HUES64 (cell line): ENCODE data around the gene PCID2. TPM values are rescaled to one million over a fixed set of nuclear protein-coding genes. Genes with fewer than 3 reads are reported as not detected.
A peak's percentile ranks its signal among the peaks of the same experiment; 100 is the strongest.
"Not testable (repeated sequence)": the region's sequence is repeated elsewhere in the genome, so short reads cannot be mapped to it uniquely, and the experiment has no call there.

Experiments
- H3K27ac ChIP-seq: 2 replicates; pipeline ENCODE4 v1.7.0; 2013; ENCODE audit warnings: low read depth, low read length, inconsistent platforms
- H3K27me3 ChIP-seq: 2 replicates; pipeline ENCODE4 v1.6.1; 2013; ENCODE audit warnings: mild to moderate bottlenecking, low read length; ENCODE audit not compliant: insufficient read depth
- H3K36me3 ChIP-seq: 2 replicates; pipeline ENCODE4 v1.6.1; 2013; ENCODE audit warnings: mild to moderate bottlenecking, low read length; ENCODE audit not compliant: insufficient read depth
- H3K4me1 ChIP-seq: 2 replicates; pipeline ENCODE4 v1.6.1; 2013; ENCODE audit warnings: mild to moderate bottlenecking, low read length, moderate library complexity; ENCODE audit not compliant: insufficient read depth
- H3K4me3 ChIP-seq: 2 replicates; pipeline ENCODE4 v1.5.1; 2013; ENCODE audit warnings: mild to moderate bottlenecking, low read length, moderate library complexity
- H3K9ac ChIP-seq: 2 replicates; pipeline ENCODE4 v1.6.1; 2013; ENCODE audit warnings: mild to moderate bottlenecking, low read depth, low read length
- H3K9me3 ChIP-seq: 2 replicates; pipeline ENCODE4 v1.6.1; 2013; ENCODE audit warnings: low read depth, low read length; ENCODE audit not compliant: insufficient read depth
- WGBS: fragments of 150-250, 120-280 bp; methylation state at CpG from one replicate; pipeline ENCODE4 v1.1.7; 2013; ENCODE audit warnings: missing lambda C conversion rate; 5-methylcytosine and 5-hydroxymethylcytosine counted together
- polyA plus RNA-seq, 2 experiments: library from polyadenylated mRNA; stranded (reverse); fragments of 50-300 nt; gene quantifications; one replicate each; pipeline ENCODE4 v1.2.3, GENCODE V29; 2013

PCID2 gene
- polyA plus RNA-seq (2013, experiment 1 of 2): 50.2 TPM
- polyA plus RNA-seq (2013, experiment 2 of 2): 53.3 TPM

- Histone ChIP-seq H3K4me3 (peak within 1 kb of the TSS; percentile 88), H3K9me3 (no peaks in the 10 kb centered on the region), H3K4me1 (peaks cover 14% of the 10 kb centered on the region), H3K27ac (peak within 1 kb of the TSS; percentile 99), H3K36me3 (peaks cover 36% of the 10 kb centered on the region), H3K9ac (peak within 1 kb of the TSS; percentile 97), H3K27me3 (no peaks in the 10 kb centered on the region)
- 1% methylated on average over 103 of the region's 103 CpGs for WGBS
These were observed at the start of gene PCID2 for GRCh38 chr13:113208421-113209335. Gene PCID2, minus strand, starts transcription at chr13:113208669. Its CDS starts 35 bp downstream, at chr13:113208634.

DNA sequence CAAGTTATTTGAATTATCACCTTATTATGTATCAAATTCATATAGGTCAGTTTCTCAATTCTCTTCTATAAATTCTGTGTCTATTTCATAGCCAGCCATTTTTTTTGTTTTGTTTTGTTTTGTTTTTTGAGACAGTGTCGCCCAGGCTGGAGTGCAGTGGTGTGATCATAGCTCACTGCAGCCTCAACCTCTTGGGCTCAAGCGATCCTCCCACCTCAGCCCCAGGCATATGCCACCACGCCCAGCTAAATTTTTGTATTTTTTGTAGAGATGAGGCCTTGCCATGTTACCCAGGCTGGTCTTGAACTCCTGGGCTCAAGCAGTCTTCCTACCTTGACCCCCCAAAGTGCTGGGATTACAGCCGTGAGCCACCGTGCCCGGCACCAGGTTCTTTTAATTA, 49.4 kb upstream of the PCID2 start:
- H3K9ac ChIP-seq, H3K9me3 ChIP-seq, H3K4me1 ChIP-seq, H3K4me3 ChIP-seq, H3K27me3 ChIP-seq, H3K27ac ChIP-seq: not testable (repeated sequence)
- 98% methylated on average over 6 of the region's 6 CpGs for WGBS
- H3K36me3 ChIP-seq: peaks cover 93% of the 10 kb centered on the region

- peaks cover 100% of the 10 kb centered on the region for H3K36me3 ChIP-seq
- no peaks in the 10 kb centered on the region for H3K4me1 ChIP-seq
- no peaks in the 10 kb centered on the region for H3K9me3 ChIP-seq
- H3K9ac ChIP-seq: no peak overlapping the region
- no peak overlapping the region for H3K27ac ChIP-seq
- WGBS: 94% methylated on average over 11 of the region's 11 CpGs
- H3K4me3 ChIP-seq: no peak overlapping the region
- H3K27me3 ChIP-seq: no peaks in the 10 kb centered on the region
These were observed 44.1 kb upstream of the PCID2 start for GRCh38 chr13:113252516-113253095.

DNA sequence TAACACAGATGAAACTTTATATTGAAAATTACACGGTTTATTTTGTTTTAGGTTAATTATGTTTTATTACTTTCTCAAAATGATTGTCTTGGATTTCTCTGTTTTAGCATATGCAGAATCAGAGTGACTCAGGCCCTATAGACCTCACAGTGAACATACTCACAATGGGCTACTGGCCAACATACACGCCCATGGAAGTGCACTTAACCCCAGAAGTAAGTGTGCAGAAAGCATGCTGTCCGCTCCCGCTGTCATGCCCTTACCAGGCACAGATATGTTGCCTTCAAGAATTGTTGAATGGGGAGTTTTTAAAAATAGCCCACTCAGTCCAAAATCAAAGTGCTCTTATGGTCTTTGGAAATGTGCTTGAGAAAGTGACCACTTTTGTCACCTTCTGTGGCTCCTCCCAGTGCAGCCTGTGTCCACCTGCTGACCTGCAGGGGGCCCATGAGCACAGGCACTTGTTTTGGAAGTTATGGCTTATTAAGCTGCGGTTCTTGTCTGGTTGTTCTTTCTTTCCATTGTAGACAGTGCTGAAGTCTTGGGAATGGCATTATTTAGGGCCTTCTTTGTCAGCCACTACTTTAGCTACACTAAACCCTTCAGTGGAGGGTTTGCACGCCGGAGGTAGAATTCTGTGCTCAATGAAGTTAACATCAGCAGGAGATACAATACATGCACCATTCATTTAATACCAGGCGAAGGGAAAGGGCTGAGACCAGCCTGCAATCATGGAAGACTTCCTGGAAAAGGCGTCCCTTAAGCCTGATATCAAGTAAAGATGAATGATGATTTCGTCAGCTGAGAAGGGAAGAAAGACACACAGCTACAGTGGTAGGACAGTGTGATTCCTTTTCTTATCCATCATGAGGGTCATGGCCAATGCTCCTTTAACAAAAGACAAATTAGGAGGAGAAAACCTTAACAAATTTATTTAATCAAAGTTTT, 37.7 kb upstream of the PCID2 start:
- WGBS: 85% methylated on average over 9 of the region's 10 CpGs
- H3K27ac ChIP-seq: no peak overlapping the region
- H3K36me3 ChIP-seq: peaks cover 98% of the 10 kb centered on the region
- H3K4me1 ChIP-seq: peaks cover 5% of the 10 kb centered on the region; the same call in 1 of the 2 replicates
- H3K9ac ChIP-seq: no peak overlapping the region
- no peaks in the 10 kb centered on the region for H3K27me3 ChIP-seq
- H3K4me3 ChIP-seq: no peak overlapping the region
- no peaks in the 10 kb centered on the region for H3K9me3 ChIP-seq

DNA sequence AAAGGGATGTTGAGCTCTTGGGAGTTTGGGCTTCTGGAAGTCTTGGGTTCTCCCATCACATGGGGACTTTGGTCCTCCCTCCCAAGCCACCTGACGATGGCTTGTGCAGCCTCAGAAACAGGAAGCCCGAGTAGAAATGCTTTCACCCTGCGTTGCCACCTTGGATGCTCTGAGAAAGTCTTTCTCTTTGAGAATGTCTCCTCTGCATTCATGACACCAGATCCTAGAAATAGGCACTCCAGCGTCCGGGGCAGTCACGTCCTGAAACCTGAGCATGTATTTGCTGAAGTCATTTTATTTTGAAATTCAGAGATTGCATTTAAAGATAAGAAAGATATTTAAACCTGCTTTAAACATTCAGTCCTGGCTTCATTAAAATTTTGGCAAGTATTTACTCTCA, 35.4 kb upstream of the PCID2 start:
- Histone ChIP-seq H3K27me3 (no peaks in the 10 kb centered on the region), H3K4me3 (no peak overlapping the region), H3K27ac (peak overlapping the region; percentile 20; the same call in 1 of the 2 replicates), H3K4me1 (peaks cover 5% of the 10 kb centered on the region; the same call in 1 of the 2 replicates), H3K36me3 (peaks cover 98% of the 10 kb centered on the region), H3K9me3 (no peaks in the 10 kb centered on the region), H3K9ac (no peak overlapping the region)
- whole genome bisulfite sequencing: 92% methylated on average over 6 of the region's 6 CpGs

DNA sequence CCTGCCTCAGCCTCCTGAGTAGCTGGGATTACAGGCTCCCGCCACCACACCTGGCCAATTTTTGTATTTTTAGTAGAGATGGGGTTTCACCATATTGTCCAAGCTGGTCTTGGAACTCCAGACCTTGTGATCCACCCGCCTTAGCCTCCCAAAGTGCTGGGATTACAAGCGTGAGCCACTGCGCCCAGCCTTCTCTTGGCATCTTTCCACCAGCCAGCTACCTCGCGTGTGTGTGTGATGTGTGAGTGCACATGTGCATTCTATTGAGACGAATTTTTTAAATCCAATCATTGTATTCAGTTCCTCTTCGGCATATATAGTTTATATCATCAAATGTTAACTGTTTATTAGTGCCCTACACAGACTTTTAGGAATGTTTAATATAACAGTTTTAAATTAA, 33.2 kb upstream of the PCID2 start:
- not testable (repeated sequence) for H3K27me3 ChIP-seq, H3K4me3 ChIP-seq, H3K27ac ChIP-seq, H3K4me1 ChIP-seq, H3K9ac ChIP-seq, H3K9me3 ChIP-seq
- WGBS: 97% methylated on average over 6 of the region's 8 CpGs
- peaks cover 98% of the 10 kb centered on the region for H3K36me3 ChIP-seq

GRCh38 chr13:113239986-113240385, 31.5 kb upstream of the PCID2 start:
- Histone ChIP-seq H3K9ac (no peak overlapping the region), H3K36me3 (peaks cover 94% of the 10 kb centered on the region)
- WGBS: 98% methylated on average over 6 of the region's 6 CpGs

DNA sequence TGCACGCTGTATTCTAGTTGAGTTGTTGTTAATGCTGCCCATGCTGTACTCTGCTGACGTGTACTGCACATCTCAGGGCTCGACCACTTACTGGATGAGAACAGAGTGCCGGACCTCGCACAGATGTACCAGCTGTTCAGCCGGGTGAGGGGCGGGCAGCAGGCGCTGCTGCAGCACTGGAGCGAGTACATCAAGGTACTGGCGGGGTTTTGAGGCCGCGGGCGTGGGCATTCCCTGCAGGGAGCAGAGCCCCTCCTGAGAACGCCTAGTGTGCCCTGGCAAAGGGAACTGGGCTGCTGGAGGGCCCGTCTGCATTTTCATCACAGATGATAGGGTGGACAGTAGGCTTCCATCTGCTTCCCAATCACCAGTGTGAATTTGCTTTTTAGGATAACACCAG, 30.9 kb upstream of the PCID2 start:
- 95% methylated on average over 15 of the region's 15 CpGs for WGBS
- H3K36me3 ChIP-seq: peaks cover 94% of the 10 kb centered on the region

More at GRCh38 chr13:113239986-113240385, 31.5 kb upstream of the PCID2 start:
- no peaks in the 10 kb centered on the region for H3K27me3 ChIP-seq
- H3K4me1 ChIP-seq: peaks cover 5% of the 10 kb centered on the region; the same call in 1 of the 2 replicates
- no peaks in the 10 kb centered on the region for H3K9me3 ChIP-seq
- H3K27ac ChIP-seq: no peak overlapping the region
- H3K4me3 ChIP-seq: no peak overlapping the region

DNA sequence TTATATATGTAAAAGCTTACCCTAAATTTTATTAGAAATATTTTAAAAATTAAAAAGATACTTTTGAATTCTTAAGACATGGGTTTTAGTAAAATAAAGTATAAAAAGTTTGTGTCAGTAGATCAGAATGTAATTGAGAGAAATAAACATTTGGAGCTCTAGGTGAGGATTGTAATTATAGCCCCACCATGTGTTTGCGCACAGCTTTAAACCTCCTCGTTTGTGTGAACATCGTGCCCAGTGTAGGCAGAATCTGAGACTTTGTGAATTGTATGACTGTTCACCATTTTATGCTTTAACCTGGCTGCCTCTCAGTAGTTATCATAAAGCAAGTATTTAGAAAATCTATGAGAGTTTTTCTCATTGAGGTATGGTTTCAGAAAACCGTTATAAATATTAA, 30.1 kb upstream of the PCID2 start:
- Histone ChIP-seq H3K9ac (no peak overlapping the region), H3K27me3 (no peaks in the 10 kb centered on the region), H3K4me3 (no peak overlapping the region), H3K9me3 (no peaks in the 10 kb centered on the region), H3K36me3 (peaks cover 94% of the 10 kb centered on the region), H3K27ac (no peak overlapping the region), H3K4me1 (no peaks in the 10 kb centered on the region)
- WGBS: 98% methylated on average over 3 of the region's 4 CpGs

More for the DNA sequence above, 30.9 kb upstream of the PCID2 start:
- H3K9me3 ChIP-seq: no peaks in the 10 kb centered on the region
- no peak overlapping the region for H3K27ac ChIP-seq
- no peaks in the 10 kb centered on the region for H3K27me3 ChIP-seq
- peaks cover 5% of the 10 kb centered on the region; the same call in 1 of the 2 replicates for H3K4me1 ChIP-seq
- no peak overlapping the region for H3K4me3 ChIP-seq
- no peak overlapping the region for H3K9ac ChIP-seq

- H3K4me3 ChIP-seq: no peak overlapping the region
- H3K4me1 ChIP-seq: no peaks in the 10 kb centered on the region
- H3K9me3 ChIP-seq: no peaks in the 10 kb centered on the region
- H3K36me3 ChIP-seq: peaks cover 82% of the 10 kb centered on the region
- WGBS: 98% methylated on average over 11 of the region's 11 CpGs
- no peaks in the 10 kb centered on the region for H3K27me3 ChIP-seq
- no peak overlapping the region for H3K27ac ChIP-seq
- no peak overlapping the region for H3K9ac ChIP-seq
These were observed 24.6 kb upstream of the PCID2 start for GRCh38 chr13:113233101-113233500.
